GM18873 (cell line): Measurements from ENCODE around the gene GATA5.

Source experiments
- ATAC-seq: cut with Tn5 transposase; IDR thresholded peaks from one replicate; pipeline ENCODE4 v1.9.1; 2021; ENCODE audit warnings: mild to moderate bottlenecking, moderate library complexity, moderate number of reproducible peaks; ENCODE audit not compliant: unreplicated experiment, low FRiP score

The GATA5 gene, protein sequence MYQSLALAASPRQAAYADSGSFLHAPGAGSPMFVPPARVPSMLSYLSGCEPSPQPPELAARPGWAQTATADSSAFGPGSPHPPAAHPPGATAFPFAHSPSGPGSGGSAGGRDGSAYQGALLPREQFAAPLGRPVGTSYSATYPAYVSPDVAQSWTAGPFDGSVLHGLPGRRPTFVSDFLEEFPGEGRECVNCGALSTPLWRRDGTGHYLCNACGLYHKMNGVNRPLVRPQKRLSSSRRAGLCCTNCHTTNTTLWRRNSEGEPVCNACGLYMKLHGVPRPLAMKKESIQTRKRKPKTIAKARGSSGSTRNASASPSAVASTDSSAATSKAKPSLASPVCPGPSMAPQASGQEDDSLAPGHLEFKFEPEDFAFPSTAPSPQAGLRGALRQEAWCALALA

DNA sequence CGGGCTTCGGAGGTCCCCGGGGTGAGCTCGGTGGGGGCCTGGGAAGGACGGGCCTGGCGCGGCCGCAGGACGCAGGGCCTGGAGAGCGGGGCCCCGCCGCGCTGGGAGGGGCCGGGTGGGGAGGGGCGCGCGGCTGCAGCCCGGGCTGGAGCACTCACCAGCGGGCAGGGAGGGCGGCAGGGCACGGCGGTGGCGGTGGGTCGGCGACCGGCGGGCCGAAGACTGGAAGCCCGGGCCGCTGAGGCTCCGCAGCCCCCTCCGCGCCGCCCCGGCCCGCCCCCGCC lies at the start of gene GATA5:
Gene GATA5, minus strand, starts transcription at position 224 of the 284 bp plus-strand sequence. CDS start 474 bp downstream, outside the sequence.
- ATAC-seq: no peak

DNA sequence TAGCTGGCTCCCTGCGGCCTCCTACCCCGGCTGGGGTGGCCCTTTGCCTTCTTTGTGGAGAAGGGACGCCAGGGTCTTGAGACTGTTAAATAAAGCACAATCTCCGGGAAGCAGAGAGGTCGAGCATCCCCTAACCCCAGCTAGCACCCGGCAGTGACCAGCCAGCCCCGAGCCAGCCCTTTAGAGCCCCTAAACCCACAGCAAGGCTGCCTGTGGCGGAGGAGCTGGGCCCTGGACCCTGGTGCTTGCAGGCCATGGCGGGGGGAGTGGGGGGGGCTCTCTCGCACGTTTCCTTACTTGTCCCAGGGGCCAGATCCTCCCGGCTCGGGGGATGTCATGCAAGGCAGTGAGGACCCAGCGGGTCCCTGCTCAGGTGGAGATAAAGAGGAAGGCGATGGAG lies 49.2 kb upstream of the GATA5 start:
- ATAC-seq: no peak

DNA sequence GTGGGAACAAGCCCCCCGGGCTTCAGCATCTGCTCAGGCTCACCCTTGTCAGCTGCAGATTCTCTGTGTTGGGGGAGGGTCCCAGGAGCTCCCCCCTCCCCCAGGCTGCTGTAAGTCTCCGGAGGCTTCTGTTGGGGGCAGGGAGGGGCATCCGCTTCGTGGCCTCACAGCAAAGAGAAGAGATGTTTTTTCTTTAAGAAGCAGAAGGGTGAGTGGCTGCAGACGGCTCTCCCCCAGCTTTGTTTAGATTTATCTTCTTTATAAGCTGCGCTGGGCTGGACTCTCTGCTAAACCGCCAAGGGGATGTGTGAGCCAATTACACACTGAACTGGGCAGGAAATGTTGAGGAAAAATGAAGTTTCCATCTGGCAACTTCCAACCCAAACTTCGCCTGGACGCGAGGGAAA lies 48.7 kb upstream of the GATA5 start:
- no peak for ATAC-seq

DNA sequence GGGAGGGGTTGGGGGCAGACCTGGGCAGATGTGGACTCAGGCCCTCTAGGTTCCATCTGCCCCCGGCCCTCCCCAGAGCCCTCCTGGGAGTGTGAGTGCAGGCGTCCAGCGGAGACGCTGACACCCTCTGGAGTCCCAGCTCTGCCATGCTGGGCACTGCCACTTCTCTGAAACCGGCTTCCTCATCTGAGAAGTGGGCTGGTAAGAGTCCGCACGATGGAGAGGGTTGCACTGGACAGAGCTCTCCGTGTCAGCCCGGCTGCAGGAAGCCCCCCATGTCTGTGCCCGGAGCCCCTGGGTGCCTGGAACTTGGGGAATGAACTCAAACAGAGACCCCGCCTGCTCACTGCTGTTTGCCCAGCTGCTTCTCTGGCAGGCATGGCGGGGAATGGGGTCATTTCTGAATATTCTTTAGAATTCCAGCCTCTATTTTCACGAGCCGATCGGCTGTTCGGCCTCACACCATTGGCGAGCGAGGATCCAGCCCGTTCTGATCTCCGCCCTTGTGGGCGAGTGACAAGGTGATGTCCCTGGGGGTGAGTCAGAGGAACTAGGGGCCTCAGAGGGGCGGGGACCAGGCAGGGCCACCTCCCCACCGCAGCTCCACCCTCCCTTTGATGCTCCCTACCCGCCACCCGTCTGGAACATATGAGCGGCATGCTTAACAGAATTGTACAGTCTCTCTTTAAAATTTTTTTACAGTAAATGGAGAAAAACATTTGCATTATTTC lies 47.8 kb upstream of the GATA5 start:
- no peak for ATAC-seq

DNA sequence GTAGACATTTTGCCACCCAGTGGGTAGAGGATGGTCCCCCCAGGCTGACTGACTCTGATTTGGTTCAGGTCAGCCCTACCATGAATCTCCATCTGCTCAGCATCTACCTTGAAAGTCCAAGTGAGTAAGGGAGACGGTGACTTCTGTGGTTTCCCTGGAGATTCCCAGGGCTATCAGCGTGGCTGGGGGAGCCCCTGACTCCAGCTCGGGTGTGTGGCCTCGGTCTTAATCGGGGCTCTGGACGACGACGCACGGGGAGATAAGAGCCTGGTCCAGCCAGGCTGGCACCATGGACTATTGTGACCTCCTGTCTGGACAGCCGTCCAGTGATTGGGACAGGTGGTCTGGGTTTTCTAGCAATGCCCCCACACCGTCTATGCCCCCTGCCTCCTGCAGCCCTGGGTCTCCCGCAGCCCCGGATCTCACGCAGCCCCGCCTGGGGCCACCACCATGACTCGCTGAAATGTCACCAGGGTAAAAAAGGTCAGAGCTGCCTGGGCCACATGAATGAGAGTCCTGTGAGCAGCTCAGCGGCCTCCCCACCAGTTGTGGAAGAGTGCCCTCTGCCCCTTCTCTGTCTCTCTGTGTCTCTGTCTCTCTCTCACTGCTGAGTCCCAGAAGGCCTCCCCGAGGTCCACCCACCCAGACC lies 47.1 kb upstream of the GATA5 start:
- ATAC-seq: no peak

DNA sequence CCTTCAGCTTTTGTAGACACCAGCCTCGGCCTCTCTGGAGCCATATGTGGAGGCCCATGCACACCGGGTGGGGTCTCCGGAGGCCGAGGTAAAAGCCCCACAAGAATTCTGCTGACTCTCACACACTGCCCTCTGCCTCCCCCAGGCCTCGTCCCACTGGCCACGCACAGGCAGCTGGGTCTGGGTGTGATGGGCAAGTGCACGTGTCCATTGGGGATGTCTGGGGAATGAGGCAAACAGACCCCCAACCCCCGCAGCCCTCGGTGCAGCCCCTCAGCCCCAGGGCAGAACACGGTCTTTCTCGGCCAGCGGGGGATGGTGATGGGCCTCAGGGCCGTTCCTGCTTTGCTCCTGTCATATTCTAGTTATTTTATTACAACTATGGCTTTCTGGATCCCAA lies 44.0 kb upstream of the GATA5 start:
- no peak for ATAC-seq

DNA sequence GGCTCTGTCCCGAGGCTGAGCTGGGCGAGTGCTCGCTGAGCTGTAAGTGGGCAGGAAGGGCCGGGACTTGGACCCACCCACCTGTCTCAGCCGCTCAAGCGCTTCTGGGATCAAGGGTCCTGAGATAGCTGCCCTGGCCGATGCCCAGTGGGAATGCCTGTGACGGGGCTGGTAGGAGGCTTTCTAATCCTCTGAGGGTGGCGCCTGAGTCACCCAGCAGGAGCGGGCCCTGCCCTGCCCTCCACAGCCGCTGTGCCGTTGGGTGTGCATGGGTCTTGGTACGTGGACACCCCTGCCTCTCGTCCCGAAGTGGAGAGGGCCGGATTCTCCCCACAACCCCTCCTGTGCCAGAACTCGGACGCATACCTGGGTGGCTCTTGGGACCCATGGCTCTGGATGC lies 43.1 kb upstream of the GATA5 start:
- no peak for ATAC-seq

DNA sequence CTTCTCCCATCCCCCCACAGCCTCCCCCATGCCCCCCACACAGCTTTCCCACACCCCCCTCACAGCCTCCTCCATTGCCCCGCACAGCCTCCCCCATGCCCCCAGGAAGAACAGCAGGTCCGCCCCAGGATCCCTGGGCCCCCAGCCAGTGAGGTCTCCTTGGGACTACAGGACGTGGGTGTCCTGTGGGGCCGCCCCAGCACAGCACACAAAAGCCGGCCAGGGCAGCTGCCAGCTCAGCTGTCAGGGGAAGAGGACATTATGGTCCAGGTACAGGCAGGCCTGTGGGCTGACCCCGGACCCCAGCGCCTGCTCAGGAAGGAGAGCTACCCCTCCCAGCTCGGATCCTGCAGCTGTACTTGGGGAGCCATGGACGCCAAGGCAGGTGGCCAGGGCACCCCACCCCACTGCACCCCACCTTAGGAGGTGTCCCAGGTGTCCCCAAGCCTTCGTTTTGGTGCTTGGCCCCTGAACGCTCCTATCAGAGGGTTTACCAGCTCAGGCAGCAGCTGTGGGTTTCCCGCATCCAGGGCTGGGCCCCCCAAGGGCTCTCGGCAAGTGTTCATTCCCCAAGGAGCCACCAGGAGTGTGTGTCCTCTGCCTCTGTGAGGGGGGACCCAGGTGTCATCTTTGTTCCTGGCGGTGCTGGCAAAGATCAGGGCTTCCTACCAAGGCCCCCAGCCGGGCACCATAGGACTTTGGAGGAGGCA lies 42.3 kb upstream of the GATA5 start:
- no peak for ATAC-seq

DNA sequence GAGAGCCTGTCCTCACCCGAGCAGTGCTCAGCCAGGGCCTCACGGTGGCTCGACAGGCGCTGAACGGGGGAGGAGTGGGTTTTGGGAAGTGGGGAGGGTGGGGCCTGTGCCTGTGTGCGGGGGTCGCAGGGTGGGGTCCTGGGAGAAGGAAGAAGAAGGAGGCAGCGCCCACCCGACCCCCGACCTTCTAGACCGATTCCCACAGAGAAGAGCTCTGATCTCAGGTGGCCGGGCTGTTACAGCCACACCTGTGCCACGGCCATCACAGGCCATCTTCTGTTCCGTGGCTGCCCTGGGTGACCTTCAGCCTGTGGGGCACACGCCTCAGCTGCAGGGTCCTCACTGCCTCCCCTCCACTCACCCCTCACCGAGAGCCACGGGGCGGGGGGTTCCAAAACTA lies 41.4 kb upstream of the GATA5 start:
- no peak for ATAC-seq

DNA sequence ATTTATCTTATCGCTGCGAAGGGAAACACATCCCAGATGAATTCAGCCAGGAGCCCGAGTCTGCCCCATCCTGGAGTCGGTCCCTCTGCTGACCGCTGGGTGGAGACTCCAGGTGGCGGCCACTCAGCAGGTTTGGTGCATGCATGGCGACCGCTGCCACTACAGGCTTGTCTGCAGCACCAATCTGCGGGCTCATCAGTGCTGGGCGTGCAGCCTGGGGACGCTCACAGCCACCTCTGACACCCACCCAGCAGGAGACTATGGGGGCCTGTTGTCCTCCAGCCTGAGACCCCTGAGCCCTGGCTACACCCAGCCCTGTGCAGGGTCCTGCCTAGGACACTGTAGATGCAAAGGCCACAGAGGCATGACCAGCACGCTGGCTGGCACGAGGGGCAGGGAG lies 40.5 kb upstream of the GATA5 start:
- no peak for ATAC-seq

DNA sequence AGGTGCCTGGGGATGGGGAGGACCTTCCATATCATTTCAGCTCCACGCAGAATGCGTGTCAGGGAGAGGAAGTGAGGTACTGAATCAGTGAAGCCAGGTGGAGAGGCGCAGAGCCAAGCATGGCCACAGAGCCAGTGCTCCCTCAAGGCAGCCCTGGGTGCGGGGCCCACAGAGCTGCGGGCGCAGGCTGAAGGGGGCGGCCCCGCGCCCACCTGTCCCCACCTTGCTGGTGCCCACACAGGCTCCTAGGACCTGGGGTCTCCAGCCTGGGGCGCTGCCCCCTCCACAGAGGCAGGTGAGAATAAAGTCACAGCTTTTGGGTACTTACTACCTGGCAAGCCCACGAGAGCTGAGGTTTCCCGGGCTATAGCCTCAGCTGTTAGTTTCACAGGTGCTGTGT lies 40.0 kb upstream of the GATA5 start:
- no peak for ATAC-seq

DNA sequence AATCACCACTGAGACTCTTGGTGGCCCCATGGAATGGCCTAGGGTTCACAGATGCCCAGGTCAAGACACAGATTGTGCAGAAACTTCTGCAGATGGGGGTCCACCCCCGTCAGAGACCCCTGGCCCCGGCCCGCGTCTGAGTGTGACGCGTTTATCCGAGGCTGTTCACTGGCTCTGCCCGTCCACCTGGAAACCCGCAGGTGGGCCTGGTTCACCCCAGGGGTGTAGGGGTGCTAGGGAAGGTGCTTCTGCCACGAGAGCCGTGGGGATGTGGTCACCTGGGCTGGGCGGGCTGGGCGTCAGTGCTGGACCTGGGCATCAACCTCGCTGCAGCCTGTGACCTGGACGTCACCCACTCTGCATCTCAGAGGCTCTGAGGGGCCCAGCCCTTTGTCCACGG lies 39.5 kb upstream of the GATA5 start:
- no peak for ATAC-seq

DNA sequence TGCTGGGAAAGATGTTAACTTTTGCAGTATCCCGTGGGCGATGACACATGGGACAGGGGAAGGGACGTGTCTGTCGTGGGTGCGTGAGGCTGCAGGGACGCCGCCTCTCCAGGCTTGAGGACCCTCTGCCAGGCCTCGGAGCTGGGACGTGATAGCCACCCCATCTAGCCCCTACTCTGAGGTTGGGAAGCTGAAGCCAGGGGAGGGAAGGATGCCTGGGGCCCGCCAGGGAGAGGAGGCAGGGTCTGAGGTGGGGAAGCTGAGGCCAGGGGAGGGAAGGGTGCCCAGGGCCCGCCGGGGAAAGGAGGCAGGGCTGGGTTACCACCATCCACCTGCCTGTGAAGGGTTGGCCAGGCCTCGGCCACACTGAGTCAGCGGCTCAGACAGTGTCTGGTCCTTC lies 38.2 kb upstream of the GATA5 start:
- ATAC-seq: no peak

DNA sequence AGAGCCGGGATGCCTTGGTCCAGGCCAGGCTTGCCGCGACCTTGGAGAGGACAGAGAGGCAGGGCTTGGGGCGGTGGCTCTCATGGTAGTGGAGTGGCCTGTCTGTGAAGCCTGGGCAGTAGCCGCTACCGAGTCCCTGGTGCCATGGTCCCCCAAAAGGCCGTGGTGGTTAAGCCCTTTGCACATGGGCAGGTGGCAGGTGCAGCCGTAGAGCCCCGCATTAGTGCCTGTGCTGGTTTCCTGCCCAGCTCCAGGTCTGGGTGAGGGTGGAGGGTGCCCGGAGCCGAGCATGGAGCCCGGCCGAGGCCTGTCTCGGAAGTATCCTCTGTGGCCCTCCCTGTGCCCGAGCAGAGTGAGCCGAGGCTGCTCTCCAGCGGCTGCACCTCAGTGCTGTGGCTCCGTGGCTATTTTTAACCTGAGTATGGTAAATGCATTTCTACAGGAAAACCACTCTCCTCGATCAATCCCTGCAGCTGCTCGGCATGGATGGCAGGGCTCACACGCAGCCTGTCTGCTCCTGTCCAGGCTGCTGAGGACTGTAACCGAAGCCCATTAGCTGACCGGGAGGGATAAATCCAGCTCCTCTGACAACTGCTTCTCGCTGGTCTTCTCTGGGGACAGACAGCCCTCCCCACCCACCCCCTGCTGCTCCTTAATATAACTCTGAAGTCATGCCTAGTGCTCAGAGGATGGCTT lies 36.3 kb upstream of the GATA5 start:
- ATAC-seq: no peak

DNA sequence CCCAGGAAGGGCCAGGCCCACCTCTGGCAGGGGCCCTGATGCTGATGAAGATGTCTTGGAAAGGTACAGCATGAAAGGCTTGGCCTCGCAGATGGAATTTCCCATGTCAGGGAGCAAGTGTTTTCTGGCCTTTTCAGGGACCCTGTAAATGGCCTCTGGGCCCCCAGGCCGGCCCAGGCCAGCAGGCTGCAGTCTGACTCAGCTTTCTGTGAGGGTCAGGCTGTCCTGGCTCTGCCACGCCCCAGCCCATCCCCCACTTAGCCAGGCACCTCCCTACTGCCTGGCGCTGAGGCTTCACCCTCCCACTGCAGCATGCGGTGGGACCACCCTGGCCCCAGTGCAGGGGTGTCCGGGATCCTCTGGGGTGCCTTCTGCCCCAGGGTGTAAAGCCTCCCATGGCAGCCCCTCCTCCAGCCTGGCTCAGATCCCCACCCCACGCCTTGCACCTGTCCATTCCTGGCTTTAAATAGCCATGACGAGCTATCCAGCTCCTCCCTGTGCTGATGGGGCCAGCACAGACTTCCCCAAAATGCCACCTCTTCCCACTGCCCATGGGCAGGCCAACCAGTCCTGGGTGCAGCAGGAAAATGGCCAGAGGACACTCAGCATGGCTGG lies 35.6 kb upstream of the GATA5 start:
- ATAC-seq: no peak

DNA sequence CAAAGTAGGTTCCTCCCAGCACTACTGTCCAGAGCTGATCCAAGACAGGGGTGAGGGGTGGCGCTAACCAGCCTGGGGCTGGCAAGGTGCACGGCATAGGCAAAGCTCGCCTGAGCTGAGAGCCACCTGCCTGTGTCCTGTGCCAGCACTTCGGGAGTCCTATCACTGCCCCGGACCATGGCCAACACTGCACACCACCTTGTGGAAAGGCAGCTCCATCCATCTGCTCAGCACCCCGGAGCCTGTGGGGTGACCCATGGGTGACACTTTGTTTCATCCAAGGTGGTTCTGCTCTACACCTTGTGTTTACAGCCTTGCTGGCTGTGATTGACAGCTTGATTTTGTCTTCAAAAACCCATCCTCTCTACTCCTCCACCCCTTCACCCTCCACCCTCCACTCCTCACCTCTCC lies 32.9 kb upstream of the GATA5 start:
- no peak for ATAC-seq

DNA sequence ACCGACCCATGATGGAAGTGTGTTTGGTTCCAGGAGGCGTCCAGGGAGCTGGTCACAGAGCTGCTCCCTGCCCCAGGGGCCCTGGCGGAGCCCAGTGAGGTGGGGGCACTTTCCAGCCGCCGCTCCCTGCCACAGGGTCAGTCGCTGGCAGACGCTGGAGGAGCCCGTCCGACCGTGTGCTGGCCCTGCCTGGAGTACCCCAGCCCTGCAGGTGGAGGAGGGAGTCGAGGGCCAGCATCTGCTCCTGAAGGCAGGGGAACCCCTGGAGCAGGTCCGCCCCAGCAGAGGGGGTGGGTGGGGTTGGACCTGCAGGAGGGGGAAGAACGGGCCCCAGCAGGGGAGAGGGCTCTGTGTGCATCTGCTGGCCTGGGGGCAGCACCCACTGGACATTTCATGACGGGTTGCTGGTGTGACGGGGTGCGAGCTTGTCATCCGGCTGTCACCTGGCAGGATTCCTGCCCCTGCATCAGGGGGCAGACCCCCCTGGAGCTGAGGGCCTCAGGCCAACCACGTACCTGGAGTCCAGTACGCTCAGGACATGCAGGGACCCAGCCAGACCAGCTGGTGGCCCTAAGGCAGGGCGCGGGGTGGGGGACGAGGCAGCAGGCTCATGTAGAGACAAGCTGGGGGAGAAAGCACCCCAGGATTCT lies 32.3 kb upstream of the GATA5 start:
- ATAC-seq: no peak

DNA sequence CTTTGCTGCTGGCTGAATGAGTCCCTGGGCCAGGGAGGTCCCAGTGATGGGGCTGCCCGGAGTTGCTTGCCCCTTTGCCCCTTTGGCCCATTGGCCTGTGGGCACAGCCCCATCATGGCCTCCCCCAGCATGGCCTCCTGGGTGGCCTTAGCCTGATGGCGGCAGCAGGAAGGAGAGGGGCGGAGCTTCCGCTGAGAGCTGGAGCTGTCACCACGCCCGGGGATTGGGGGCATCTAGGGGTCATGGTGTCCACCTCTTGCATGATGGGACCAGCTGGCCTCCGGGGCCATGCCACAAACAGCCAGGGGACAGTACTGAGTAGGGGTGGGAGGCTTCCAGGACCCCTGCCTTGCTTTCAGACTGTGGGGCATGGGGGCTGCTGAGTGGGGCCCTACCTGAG lies 31.5 kb upstream of the GATA5 start:
- ATAC-seq: no peak

DNA sequence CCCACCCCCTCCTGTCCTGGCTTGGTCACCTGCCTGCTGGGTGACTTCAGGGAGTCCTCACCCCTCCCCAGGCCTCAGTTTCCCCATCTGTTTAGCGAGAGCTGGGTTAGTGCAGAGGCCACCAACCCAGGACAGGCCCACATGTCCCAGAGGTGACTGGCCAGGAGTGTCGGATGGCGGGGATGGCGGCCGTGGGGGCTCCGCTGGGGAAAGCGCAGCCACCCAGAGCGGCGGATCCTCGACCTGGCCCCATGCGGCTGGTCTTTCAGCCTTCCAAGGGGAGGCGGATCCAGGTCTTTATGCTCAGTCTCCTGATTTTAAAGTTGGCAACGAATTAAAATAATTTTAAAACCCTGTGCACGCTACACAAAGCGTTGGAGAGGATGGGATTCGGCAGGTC lies 31.0 kb upstream of the GATA5 start:
- no peak for ATAC-seq

DNA sequence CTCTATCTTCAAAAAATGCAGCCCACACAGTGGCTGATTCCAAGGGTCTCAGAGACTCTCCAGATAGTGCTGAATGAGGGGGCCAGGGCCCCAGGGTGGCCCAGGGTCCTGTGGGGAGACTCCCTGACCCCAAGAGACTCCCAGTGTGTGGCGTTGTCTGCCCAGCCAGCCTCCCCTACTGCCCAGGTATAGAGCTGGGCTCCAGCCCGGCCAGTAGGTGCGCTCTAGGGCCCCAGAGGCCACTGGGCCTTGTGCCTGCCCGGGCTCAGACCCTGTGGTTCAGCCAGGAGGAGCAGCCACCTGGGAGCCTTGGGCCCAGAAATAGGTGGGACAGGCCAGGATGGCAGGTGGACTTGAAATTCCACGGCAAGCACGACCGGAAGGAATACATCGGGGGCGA lies 30.3 kb upstream of the GATA5 start:
- no peak for ATAC-seq
